HUES64 (cell line): ENCODE results near the gene PID1.
"Not testable (repeated sequence)": the region's sequence is repeated elsewhere in the genome, so short reads cannot be mapped to it uniquely, and the experiment has no call there.

ENCODE experiments used
- H3K27ac ChIP-seq: 2 replicates; pipeline ENCODE4 v1.7.0; 2013; ENCODE audit warnings: low read depth, low read length, inconsistent platforms
- H3K27me3 ChIP-seq: 2 replicates; pipeline ENCODE4 v1.6.1; 2013; ENCODE audit warnings: mild to moderate bottlenecking, low read length; ENCODE audit not compliant: insufficient read depth
- H3K36me3 ChIP-seq: 2 replicates; pipeline ENCODE4 v1.6.1; 2013; ENCODE audit warnings: mild to moderate bottlenecking, low read length; ENCODE audit not compliant: insufficient read depth
- H3K4me1 ChIP-seq: 2 replicates; pipeline ENCODE4 v1.6.1; 2013; ENCODE audit warnings: mild to moderate bottlenecking, low read length, moderate library complexity; ENCODE audit not compliant: insufficient read depth
- H3K4me3 ChIP-seq: 2 replicates; pipeline ENCODE4 v1.5.1; 2013; ENCODE audit warnings: mild to moderate bottlenecking, low read length, moderate library complexity
- H3K9ac ChIP-seq: 2 replicates; pipeline ENCODE4 v1.6.1; 2013; ENCODE audit warnings: mild to moderate bottlenecking, low read depth, low read length
- H3K9me3 ChIP-seq: 2 replicates; pipeline ENCODE4 v1.6.1; 2013; ENCODE audit warnings: low read depth, low read length; ENCODE audit not compliant: insufficient read depth
- WGBS: fragments of 150-250, 120-280 bp; methylation state at CpG from one replicate; pipeline ENCODE4 v1.1.7; 2013; ENCODE audit warnings: missing lambda C conversion rate; 5-methylcytosine and 5-hydroxymethylcytosine counted together

Gene PID1

GRCh38 chr2:229088966-229089700 lies 182.0 kb downstream of the PID1 start:
- Histone ChIP-seq H3K36me3 (no peaks in the 10 kb centered on the region), H3K27ac (no peak overlapping the region), H3K4me3 (no peak overlapping the region), H3K9me3 (no peaks in the 10 kb centered on the region), H3K27me3 (no peaks in the 10 kb centered on the region), H3K4me1 (no peaks in the 10 kb centered on the region), H3K9ac (no peak overlapping the region)
- WGBS, result 86% methylated on average over 3 of the region's 7 CpGs

- Histone ChIP-seq H3K27me3 (no peaks in the 10 kb centered on the region), H3K4me3 (no peak overlapping the region), H3K9ac (no peak overlapping the region), H3K9me3 (no peaks in the 10 kb centered on the region), H3K36me3 (no peaks in the 10 kb centered on the region), H3K4me1 (no peaks in the 10 kb centered on the region), H3K27ac (no peak overlapping the region)
- 88% methylated on average over 2 of the region's 2 CpGs for WGBS
These were observed 182.6 kb downstream of the PID1 start for GRCh38 chr2:229088517-229088913.

- WGBS, result 96% methylated on average over 5 of the region's 6 CpGs
- Histone ChIP-seq H3K4me3 (no peak overlapping the region), H3K9ac (no peak overlapping the region), H3K36me3 (no peaks in the 10 kb centered on the region), H3K4me1 (no peaks in the 10 kb centered on the region), H3K27me3 (no peaks in the 10 kb centered on the region), H3K9me3 (no peaks in the 10 kb centered on the region), H3K27ac (no peak overlapping the region)
These were observed 183.1 kb downstream of the PID1 start for GRCh38 chr2:229087843-229088516.

GRCh38 chr2:229087267-229087666 lies 183.8 kb downstream of the PID1 start:
- Histone ChIP-seq H3K36me3 (no peaks in the 10 kb centered on the region), H3K9me3 (no peaks in the 10 kb centered on the region), H3K9ac (no peak overlapping the region), H3K27me3 (no peaks in the 10 kb centered on the region), H3K4me1 (no peaks in the 10 kb centered on the region), H3K27ac (no peak overlapping the region), H3K4me3 (no peak overlapping the region)
- WGBS, result 95% methylated on average over 3 of the region's 3 CpGs

GRCh38 chr2:229085439-229085838 lies 185.6 kb downstream of the PID1 start:
- H3K4me3 ChIP-seq, result no peak overlapping the region
- H3K9me3 ChIP-seq, result no peaks in the 10 kb centered on the region
- no peak overlapping the region for H3K9ac ChIP-seq

GRCh38 chr2:229084447-229084846 lies 186.6 kb downstream of the PID1 start:
- Histone ChIP-seq H3K4me1 (no peaks in the 10 kb centered on the region), H3K4me3 (no peak overlapping the region), H3K27me3 (no peaks in the 10 kb centered on the region), H3K36me3 (no peaks in the 10 kb centered on the region), H3K9ac (no peak overlapping the region), H3K9me3 (no peaks in the 10 kb centered on the region), H3K27ac (no peak overlapping the region)
- 97% methylated on average over 4 of the region's 5 CpGs for WGBS

More at GRCh38 chr2:229085439-229085838, 185.6 kb downstream of the PID1 start:
- no peaks in the 10 kb centered on the region for H3K27me3 ChIP-seq
- H3K27ac ChIP-seq, result no peak overlapping the region
- H3K4me1 ChIP-seq, result no peaks in the 10 kb centered on the region
- no peaks in the 10 kb centered on the region for H3K36me3 ChIP-seq

GRCh38 chr2:229083606-229084340 lies 187.3 kb downstream of the PID1 start:
- no peaks in the 10 kb centered on the region for H3K27me3 ChIP-seq
- H3K4me1 ChIP-seq, result no peaks in the 10 kb centered on the region
- no peak overlapping the region for H3K4me3 ChIP-seq
- H3K36me3 ChIP-seq, result no peaks in the 10 kb centered on the region
- H3K9ac ChIP-seq, result no peak overlapping the region
- no peaks in the 10 kb centered on the region for H3K9me3 ChIP-seq
- WGBS, result 93% methylated on average over 4 of the region's 5 CpGs
- H3K27ac ChIP-seq, result no peak overlapping the region

GRCh38 chr2:229081411-229081810 lies 189.7 kb downstream of the PID1 start:
- Histone ChIP-seq H3K27me3 (no peaks in the 10 kb centered on the region), H3K36me3 (no peaks in the 10 kb centered on the region), H3K9ac (no peak overlapping the region), H3K9me3 (no peaks in the 10 kb centered on the region), H3K4me1 (no peaks in the 10 kb centered on the region), H3K4me3 (no peak overlapping the region), H3K27ac (no peak overlapping the region)
- 83% methylated on average over 1 of the region's 1 CpG for WGBS

- Histone ChIP-seq H3K4me1 (no peaks in the 10 kb centered on the region), H3K27ac (no peak overlapping the region), H3K36me3 (no peaks in the 10 kb centered on the region), H3K9ac (no peak overlapping the region), H3K4me3 (no peak overlapping the region), H3K9me3 (no peaks in the 10 kb centered on the region), H3K27me3 (no peaks in the 10 kb centered on the region)
- WGBS, result 83% methylated on average over 1 of the region's 1 CpG
These were observed 190.9 kb downstream of the PID1 start for GRCh38 chr2:229080172-229080571.

- not testable (repeated sequence) for H3K9ac ChIP-seq, H3K4me1 ChIP-seq, H3K27ac ChIP-seq, H3K36me3 ChIP-seq, H3K4me3 ChIP-seq, H3K9me3 ChIP-seq, H3K27me3 ChIP-seq
- 98% methylated on average over 2 of the region's 2 CpGs for WGBS
These were observed 194.2 kb downstream of the PID1 start for GRCh38 chr2:229076886-229077285.

- no peak overlapping the region for H3K9ac ChIP-seq
- H3K27ac ChIP-seq, result no peak overlapping the region
- H3K4me1 ChIP-seq, result no peaks in the 10 kb centered on the region
- no peaks in the 10 kb centered on the region for H3K36me3 ChIP-seq
- H3K4me3 ChIP-seq, result no peak overlapping the region
- no peaks in the 10 kb centered on the region for H3K27me3 ChIP-seq
- no peaks in the 10 kb centered on the region for H3K9me3 ChIP-seq
- 88% methylated on average over 2 of the region's 2 CpGs for WGBS
These were observed 197.2 kb downstream of the PID1 start for GRCh38 chr2:229073935-229074334.
